Superior temporal gyrus (tissue), 1 donor: ENCODE data around the gene TMEM271.
"Not testable (repeated sequence)": the region's sequence is repeated elsewhere in the genome, so short reads cannot be mapped to it uniquely, and the experiment has no call there.

Source experiments
- DNase-seq: peaks from one replicate; pipeline ENCODE4 v3.0.0-alpha.2; 2016; ENCODE audit errors: extremely low spot score

The TMEM271 gene

DNA sequence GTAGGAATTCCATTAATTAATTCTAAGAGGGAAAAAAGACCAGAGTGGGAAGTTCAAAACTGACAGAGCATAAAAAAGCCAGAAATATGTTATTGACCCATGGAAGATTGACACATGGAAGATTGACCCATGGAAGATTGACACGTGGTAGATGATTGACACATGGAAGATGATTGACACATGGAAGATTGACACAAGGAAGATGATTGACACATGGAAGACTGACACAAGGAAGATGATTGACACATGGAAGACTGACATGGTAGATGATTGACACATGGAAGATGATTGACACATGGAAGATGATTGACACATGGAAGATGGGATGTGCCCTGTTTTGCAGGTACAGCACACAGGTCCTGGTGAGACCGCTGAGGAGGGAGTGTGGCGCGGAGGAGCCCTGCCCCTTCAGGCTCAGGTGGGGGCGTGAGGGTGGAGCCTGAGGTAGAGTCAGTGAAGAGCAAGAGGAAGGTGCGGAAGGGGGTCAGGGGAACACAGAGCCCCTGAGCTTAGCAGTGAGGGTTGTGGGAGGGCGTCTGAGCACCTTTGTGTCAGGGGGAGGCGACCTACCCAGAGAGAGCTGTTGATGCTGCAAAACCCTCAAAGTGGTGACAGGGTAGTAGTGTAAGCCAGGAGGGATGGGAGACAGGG, 33.4 kb upstream of the TMEM271 start:
- DNase-seq, result no peak

- no peak for DNase-seq
These were observed 32.1 kb upstream of the TMEM271 start for GRCh38 chr4:608236-608635.

GRCh38 chr4:605702-606425, 29.8 kb upstream of the TMEM271 start:
- no peak for DNase-seq

DNA sequence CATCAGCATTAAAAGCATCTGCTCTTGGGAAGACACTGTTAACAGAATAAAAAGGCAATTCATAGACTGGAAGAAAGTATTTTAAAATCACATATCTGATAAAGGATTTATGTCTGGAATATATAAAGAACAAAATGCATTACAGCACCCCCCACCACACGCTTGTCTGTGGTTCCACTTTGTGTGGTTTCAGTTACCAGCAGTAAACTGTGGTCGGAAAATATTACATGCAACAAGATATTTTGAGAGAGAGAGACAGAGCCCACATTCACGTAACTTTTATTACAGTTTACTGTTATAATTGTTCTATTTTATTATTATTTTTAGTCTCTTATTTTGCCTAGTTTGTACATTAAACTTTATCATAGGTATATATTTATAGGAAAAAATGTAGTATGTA, 28.0 kb upstream of the TMEM271 start:
- DNase-seq, result no peak

- DNase-seq, result peak; percentile 56
These were observed 26.5 kb upstream of the TMEM271 start for GRCh38 chr4:602559-602942.

DNA sequence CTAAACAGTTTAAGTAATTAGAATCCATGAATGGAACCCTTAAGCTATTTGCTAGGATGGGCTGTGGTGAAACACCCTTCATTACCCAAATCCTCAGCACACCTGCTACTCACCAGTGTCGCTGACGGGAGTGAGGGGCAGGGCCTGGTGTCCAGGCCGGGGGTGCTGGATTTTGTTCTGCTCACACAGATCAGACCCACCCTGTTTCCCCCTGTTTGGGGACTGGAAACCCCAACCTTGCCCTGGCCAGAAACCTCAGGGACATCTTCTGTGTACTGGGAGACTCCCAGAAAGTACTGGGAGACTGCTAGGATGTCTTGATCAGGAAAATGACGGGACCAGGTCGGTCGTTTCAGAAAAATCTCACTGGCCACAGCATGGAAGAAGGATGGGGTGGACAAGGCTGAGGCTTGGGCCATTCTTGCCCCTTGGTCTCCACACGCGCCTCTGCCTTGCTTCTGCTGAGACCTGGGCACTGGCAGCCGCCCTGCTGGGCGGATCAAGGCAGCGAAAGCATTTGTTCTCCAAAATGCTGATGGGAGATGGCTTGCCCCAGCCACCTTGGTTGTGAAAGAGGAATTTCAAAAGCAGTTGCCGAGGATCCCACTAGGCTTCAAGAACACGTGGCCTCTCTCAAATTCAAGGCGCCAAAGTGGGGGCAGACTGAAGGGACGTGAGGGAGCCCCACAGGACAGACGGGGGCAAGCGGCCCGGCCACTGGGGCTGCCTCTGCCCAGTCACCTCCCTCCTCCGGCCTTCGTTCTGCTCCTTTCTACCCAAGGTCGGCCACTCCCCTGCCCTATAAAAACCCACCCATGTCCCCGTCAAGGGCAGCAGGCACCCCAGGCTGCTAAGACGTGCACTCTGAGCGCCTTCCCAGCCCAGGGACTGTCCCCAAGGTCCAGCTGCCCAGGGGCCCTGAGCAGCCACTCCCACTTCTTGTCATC, 25.8 kb upstream of the TMEM271 start:
- no peak for DNase-seq

- no peak for DNase-seq
These were observed 24.9 kb upstream of the TMEM271 start for GRCh38 chr4:600850-601515.

DNA sequence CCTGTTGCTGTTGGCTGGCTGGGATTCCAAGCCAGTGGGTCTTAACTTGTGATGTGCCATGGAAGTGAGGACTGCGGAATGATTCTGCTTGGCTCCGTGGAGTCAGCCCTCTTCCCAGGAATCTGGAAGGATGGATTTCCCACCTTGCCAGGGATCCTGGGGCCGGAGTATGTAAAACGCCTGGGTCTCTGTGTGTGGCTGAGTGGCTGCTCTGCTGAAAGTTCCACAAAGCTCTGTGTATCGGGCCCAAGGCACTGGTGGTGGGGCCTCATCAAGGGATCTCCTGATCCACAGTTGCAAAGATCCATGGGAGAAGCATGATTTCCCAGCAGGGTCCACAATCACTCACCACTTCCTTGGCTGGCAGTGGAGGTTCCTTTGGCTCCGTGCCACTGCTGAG, 24.1 kb upstream of the TMEM271 start:
- DNase-seq, result no peak

GRCh38 chr4:598925-599324, 22.8 kb upstream of the TMEM271 start:
- DNase-seq, result no peak

- DNase-seq, result no peak
These were observed 16.9 kb upstream of the TMEM271 start for GRCh38 chr4:592825-593520.

GRCh38 chr4:592178-592577, 16.1 kb upstream of the TMEM271 start:
- not testable (repeated sequence) for DNase-seq

DNA sequence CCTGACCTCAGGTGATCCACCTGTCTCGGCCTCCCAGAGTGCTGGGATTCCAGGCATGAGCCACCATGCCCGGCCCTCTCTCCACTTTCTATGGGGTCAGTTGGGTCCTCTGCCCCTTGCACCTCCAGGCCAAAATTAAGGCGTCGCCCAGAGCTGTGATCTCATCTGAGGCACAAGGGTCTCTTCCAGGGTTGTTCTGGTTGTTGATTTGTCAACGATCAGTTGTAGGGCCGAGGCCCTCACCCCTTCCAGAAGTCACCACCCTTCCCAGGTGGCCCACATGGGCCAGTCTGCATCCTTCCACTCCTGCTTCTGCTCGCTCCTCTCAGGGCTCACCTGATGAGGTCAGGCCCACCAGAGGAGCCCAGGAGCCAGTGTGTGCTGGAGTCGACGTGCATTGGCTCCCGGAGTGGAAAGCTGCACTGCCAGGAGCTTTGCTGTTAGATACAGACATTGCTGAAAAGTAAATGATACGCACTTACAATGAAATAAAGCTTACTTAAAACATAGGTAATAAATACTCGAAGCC, 14.3 kb upstream of the TMEM271 start:
- DNase-seq, result no peak

- no peak for DNase-seq
These were observed 13.3 kb upstream of the TMEM271 start for GRCh38 chr4:589219-589963.

DNA sequence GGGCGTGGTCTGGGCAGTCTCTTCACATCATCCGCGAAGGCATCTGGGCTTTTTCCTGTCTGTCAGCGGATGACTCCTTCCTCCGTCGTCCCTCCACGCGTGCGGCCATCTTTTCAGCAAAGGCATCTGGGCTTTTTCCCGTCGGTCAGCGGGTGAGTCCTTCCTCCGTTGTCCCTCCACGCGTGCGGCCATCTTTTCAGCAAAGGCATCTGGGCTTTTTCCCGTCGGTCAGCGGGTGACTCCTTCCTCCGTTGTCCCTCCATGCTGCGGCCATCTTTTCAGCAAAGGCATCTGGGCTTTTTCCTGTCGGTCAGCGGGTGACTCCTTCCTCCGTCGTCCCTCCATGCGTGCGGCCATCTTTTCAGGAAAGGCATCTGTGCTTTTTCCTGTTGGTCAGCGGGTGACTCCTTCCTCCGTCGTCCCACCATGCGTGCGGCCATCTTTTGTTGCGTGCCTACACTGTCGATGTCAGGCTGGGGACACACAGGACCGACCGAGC, 12.3 kb upstream of the TMEM271 start:
- no peak for DNase-seq

- DNase-seq, result no peak
These were observed 11.7 kb upstream of the TMEM271 start for GRCh38 chr4:587671-588350.

- DNase-seq, result no peak
These were observed 7.7 kb upstream of the TMEM271 start for GRCh38 chr4:583820-584219.

GRCh38 chr4:581753-582361, 5.8 kb upstream of the TMEM271 start:
- no peak for DNase-seq

DNA sequence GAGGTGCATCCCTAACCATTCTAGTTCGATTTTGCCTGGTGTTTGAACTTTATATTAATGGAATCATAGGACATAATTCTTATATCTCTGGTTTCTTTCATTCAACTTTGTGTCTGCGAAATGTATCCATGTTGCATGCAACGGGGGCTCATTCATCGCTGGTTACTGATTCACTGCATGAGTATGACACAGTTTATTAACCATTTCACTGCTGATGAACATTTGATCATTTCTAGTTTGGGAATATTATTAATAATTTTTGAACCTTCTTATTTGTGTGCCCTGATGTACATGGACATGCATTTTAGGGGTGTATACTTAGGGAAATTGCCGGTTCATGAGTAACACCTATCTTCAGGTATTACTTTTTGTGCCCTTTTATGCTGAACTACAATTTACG, 5.1 kb upstream of the TMEM271 start:
- DNase-seq, result no peak

DNA sequence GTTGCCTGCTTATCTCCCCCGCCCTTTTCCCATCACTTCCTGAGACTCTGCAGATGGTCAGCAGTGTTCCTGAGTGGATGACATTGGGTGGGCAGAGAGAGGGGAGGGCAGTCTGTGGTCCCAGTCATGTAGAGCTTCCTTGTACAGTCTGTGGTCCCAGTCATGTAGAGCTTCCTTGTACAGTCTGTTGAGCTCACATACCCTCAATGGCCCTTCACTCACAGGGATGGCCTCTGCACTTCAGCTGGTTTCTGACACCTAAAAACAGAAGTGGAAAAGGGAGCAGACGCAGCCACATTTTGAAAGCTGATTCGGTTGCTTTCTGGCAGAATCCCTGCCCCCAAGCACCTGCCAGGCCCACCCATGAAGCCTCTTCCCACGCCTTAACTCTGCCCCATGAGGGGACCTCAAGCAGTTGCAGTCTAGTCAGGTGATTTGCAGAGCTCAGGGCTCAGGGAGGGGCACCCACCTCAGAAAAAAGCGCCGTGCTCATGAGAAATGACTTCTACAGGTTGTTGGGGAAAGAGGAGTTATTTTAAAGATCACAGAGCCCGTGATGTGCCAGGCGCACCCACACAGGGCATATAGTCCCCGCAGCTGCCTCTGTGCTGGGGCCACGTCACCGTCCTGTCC, 3.6 kb upstream of the TMEM271 start:
- DNase-seq, result no peak
